K562 (cell line): ENCODE results near the gene ADAM10. TPM values are rescaled to one million over a fixed set of nuclear protein-coding genes. Genes with fewer than 3 reads are reported as not detected.
A peak's percentile ranks its signal among the peaks of the same experiment; 100 is the strongest.

Experiments
- ATAC-seq: fragments of 200-7000 bp; cut with Tn5 transposase; 3 replicates; pipeline ENCODE4 v1.9.1; 2020; ENCODE audit warnings: moderate library complexity
- BruUV-seq: library from RNA; stranded (reverse); fragments of 400-500 nt; replicated peaks from 2 replicates; lab custom pipeline; 2021; lab: Mats Ljungman, UMichigan
- CTCF ChIA-PET: fragments of 300-600 bp; formaldehyde crosslinking; extraction: SDS; loops from one replicate; lab custom pipeline; 2021; ENCODE audit warnings: low intra/inter-chr PET ratio; lab: Yijun Ruan, JAX
- POLR2A ChIA-PET: fragments of 300-600, 350-650 bp; sonication (Branson Sonifier 250); formaldehyde crosslinking; extraction: SDS; loops from one replicate; lab custom pipeline; 2021; ENCODE audit warnings: antibody characterized with exemption, inconsistent platforms; lab: Yijun Ruan, JAX
- DNase-seq, 4 experiments: peaks; one replicate each; pipeline versions ENCODE4 v3.0.0 to v3.0.0-alpha.2; 2011 to 2018; ENCODE audit warnings: low spot score in 3 of 4, mixed read lengths in 3 of 4; ENCODE audit errors: extremely low read depth in 1 of 4
- FAIRE-seq: peaks from 2 replicates; lab custom pipeline; 2011; peaks lifted over from hg19 to GRCh38; lab: Jason Lieb, UNC
- H2AFZ ChIP-seq: 2 replicates; pipeline ENCODE4 v1.6.0; 2011; ENCODE audit warnings: low read depth, low read length, control low read depth, inconsistent platforms
- H3K27ac ChIP-seq: fragments of 200-600 bp; 3 replicates; pipeline ENCODE4 v1.8.0; 2011; ENCODE audit warnings: low read depth, mild to moderate bottlenecking, control low read depth, inconsistent platforms, low read length, moderate library complexity, mixed read lengths; ENCODE audit errors: extremely low read depth
- H3K27me3 ChIP-seq, 2 experiments: fragments of 300-600 bp in 1 of 2; 2 replicates in 1 of 2; 3 replicates in 1 of 2; pipeline versions ENCODE4 v1.6.0 to v1.8.0; 2011; ENCODE audit warnings: inconsistent platforms in 2 of 2, low read length in 2 of 2, mild to moderate bottlenecking in 1 of 2, mixed read lengths in 1 of 2, moderate library complexity in 1 of 2; ENCODE audit not compliant: control insufficient read depth in 2 of 2, insufficient read depth in 2 of 2
- H3K36me3 ChIP-seq: fragments of 300-600 bp; 3 replicates; pipeline ENCODE4 v1.8.0; 2011; ENCODE audit warnings: mild to moderate bottlenecking, low read length, inconsistent platforms; ENCODE audit not compliant: control insufficient read depth, insufficient read depth
- H3K4me1 ChIP-seq, 2 experiments: fragments of 200-600 bp in 1 of 2; replicated peaks in 1 of 2; 2 replicates in 1 of 2; 3 replicates in 1 of 2; pipeline versions ENCODE4 v1.5.1 to v1.8.0; 2011; ENCODE audit warnings: inconsistent platforms in 2 of 2, low read length in 2 of 2, mild to moderate bottlenecking in 1 of 2, mixed read lengths in 1 of 2, moderate library complexity in 1 of 2; ENCODE audit not compliant: control insufficient read depth in 2 of 2, insufficient read depth in 2 of 2
- H3K4me2 ChIP-seq: 2 replicates; pipeline ENCODE4 v1.6.1; 2011; ENCODE audit warnings: low read length, control low read depth, inconsistent platforms, mixed read lengths; ENCODE audit not compliant: insufficient read depth
- H3K4me3 ChIP-seq: fragments of 200-600 bp; sonication (generic), shearing (Covaris generic); 2 replicates; pipeline ENCODE4 v1.5.1; 2016; ENCODE audit warnings: control low read depth, inconsistent platforms
- H3K79me2 ChIP-seq: fragments of 200-600 bp; 3 replicates; pipeline ENCODE4 v1.8.0; 2011; ENCODE audit warnings: low read length, inconsistent platforms; ENCODE audit not compliant: control insufficient read depth, insufficient read depth
- H3K9ac ChIP-seq, 2 experiments: 2 replicates each; pipeline versions ENCODE4 v1.6.0 to v1.6.1; 2011; ENCODE audit warnings: low read depth in 2 of 2, low read length in 2 of 2, control low read depth in 1 of 2, inconsistent platforms in 1 of 2, mild to moderate bottlenecking in 1 of 2, mixed read lengths in 1 of 2; ENCODE audit not compliant: insufficient read depth in 1 of 2
- H3K9me1 ChIP-seq: one replicate; pipeline ENCODE4 v1.6.0; 2011; ENCODE audit warnings: inconsistent platforms, mild to moderate bottlenecking, low read length, moderate library complexity; ENCODE audit not compliant: control insufficient read depth, insufficient read depth
- H3K9me3 ChIP-seq: replicated peaks from 2 replicates; pipeline ENCODE4 v1.5.1; 2011; ENCODE audit warnings: low read depth, low read length, inconsistent platforms; ENCODE audit not compliant: control insufficient read depth, insufficient read depth
- H4K20me1 ChIP-seq: replicated peaks from 2 replicates; pipeline ENCODE4 v1.6.1; 2011; ENCODE audit warnings: low read length, inconsistent platforms, mixed read lengths; ENCODE audit not compliant: control insufficient read depth, insufficient read depth
- BRD9 ChIP-seq: fragments of 450-650 bp; IDR thresholded peaks from 2 replicates; pipeline ENCODE4 v1.6.1; 2018; ENCODE audit warnings: low read depth; ENCODE audit not compliant: partially characterized antibody
- C11orf30 ChIP-seq: fragments of 450-650 bp; IDR thresholded peaks from 2 replicates; pipeline ENCODE4 v1.6.1; 2016; ENCODE audit warnings: low read depth, mild to moderate bottlenecking
- FOXK2 ChIP-seq, 2 experiments: fragments of 450-650 bp; IDR thresholded peaks in 1 of 2; conservative IDR thresholded peaks in 1 of 2; 2 replicates each; pipeline ENCODE4 v1.6.1; 2016; ENCODE audit warnings: low read depth in 2 of 2, mild to moderate bottlenecking in 1 of 2
- SLC30A9 ChIP-seq: fragments of 250-450 bp; sonication (Bioruptor Pico); IDR thresholded peaks from 2 replicates; pipeline ENCODE4 v1.8.0; 2022; ENCODE audit warnings: mild to moderate bottlenecking, moderate library complexity
- TCF3 ChIP-seq: sonication (generic); formaldehyde crosslinking; IDR thresholded peaks from 2 replicates; pipeline ENCODE4 v1.4.0; 2020; ENCODE audit warnings: mild to moderate bottlenecking, missing genetic modification reagents
- ZBTB9 ChIP-seq: fragments of 450-650 bp; formaldehyde crosslinking; IDR thresholded peaks from 2 replicates; pipeline ENCODE4 v1.4.0; 2020; ENCODE audit warnings: mild to moderate bottlenecking, moderate library complexity
- ZNF12 ChIP-seq: sonication (generic); formaldehyde crosslinking; IDR thresholded peaks from 2 replicates; pipeline ENCODE4 v1.4.0; 2020; ENCODE audit warnings: mild to moderate bottlenecking, missing genetic modification reagents
- ZNF609 ChIP-seq: sonication (generic); formaldehyde crosslinking; IDR thresholded peaks from 2 replicates; pipeline ENCODE4 v1.8.1; 2023; ENCODE audit warnings: missing genetic modification reagents, mild to moderate bottlenecking, borderline replicate concordance
- WGBS: fragments of 100-300 bp; shearing (Covaris generic); methylation state at CpG from one replicate; pipeline ENCODE4 v1.1.6; 2016; ENCODE audit warnings: low coverage, mixed read lengths; ENCODE audit not compliant: insufficient coverage; ENCODE audit errors: missing lambda C conversion rate; 5-methylcytosine and 5-hydroxymethylcytosine counted together
- in situ Hi-C: fragments of 300-500 bp; cut with MboI; formaldehyde crosslinking; loops from 4 replicates; pipeline ENCODE4 v1.15.0; 2018; ENCODE audit warnings: inconsistent platforms, mixed read lengths
- intact Hi-C: fragments of 100-400 bp; cut with micrococcal nuclease; formaldehyde crosslinking; loops from 2 replicates; pipeline ENCODE4 v1.14.2; 2022
- polyA plus RNA-seq, 8 experiments: library from polyadenylated mRNA; depleted of rRNA in 4 of 8; stranded (reverse) in 5 of 8; unstranded in 3 of 8; fragments of >200 nt; fragmentation: Nextera tagmentation in 2 of 8; fragmentation: Illumina TruSeq in 1 of 8; extraction: Ambion mirVana in 2 of 8; extraction: Trizol in 1 of 8; gene quantifications; 2 replicates each; pipeline versions ENCODE4 v1.2.1 to v1.2.3, GENCODE V29; 2011 to 2014; ENCODE audit warnings: inconsistent platforms in 1 of 8, missing spikeins in 1 of 8
- total RNA-seq, 7 experiments: library from RNA; depleted of rRNA in 6 of 7; stranded (reverse); fragments of >200 nt in 6 of 7; fragmentation: Illumina TruSeq in 2 of 7; extraction: Trizol in 2 of 7; gene quantifications; 2 replicates each; pipeline versions ENCODE4 v1.2.1 to v1.2.3, GENCODE V29; 2011 to 2021; ENCODE audit warnings: low replicate concordance in 1 of 7

ADAM10 gene
- total and polyA plus RNA-seq, 9 of the 15 experiments (the other 6 are each of a cell fraction or from before 2014, with no cell fraction given), result 11.9 to 152 (median 57.3) TPM

DNA sequence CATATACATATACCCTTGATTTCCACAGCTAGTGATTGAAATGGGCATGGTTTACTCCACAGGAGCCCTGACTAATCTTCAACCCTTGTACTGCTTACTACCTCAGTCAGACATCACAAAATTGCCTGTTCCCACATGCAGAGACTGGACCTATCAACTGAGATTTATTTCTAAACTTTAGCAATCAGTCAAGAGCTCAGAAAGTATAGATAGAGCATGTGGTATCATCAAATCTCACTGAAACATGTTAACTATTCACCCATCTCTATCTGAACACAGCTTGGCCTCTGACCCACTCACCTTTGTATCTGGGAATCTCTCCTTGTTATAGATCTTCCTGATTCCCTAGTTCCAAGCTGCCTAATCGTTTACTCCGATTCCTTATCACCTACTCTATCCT is 14.6 kb downstream of the ADAM10 start:
- WGBS, result 31% methylated on average over 2 of the region's 2 CpGs
- no peaks in the 10 kb centered on the region for H3K9me3 ChIP-seq
- no peaks in the 10 kb centered on the region for H3K27me3 ChIP-seq
- ATAC-seq (no peak), FAIRE-seq (no peak), DNase-seq (no peak)
- no peak overlapping the region for H3K4me2 ChIP-seq
- BruUV-seq, result no TSS peak
- peaks cover 6% of the 10 kb centered on the region; the same call in 2 of the 3 replicates for H3K36me3 ChIP-seq
- ChIA-PET POLR2A (no interaction called here), CTCF (no interaction called here)
- in situ Hi-C loops, result no loop called here
- H3K4me3 ChIP-seq, result no peak overlapping the region
- peaks cover 0 to 27% of the 10 kb centered on the region in 2 experiments; a peak in 4 of 5 replicates for H3K4me1 ChIP-seq
- H3K9me1 ChIP-seq, result no peaks in the 10 kb centered on the region
- H3K9ac ChIP-seq, result no peak overlapping the region
- H4K20me1 ChIP-seq, result peaks cover 25% of the 10 kb centered on the region
- H2AFZ ChIP-seq, result no peak overlapping the region
- peaks cover 96% of the 10 kb centered on the region for H3K79me2 ChIP-seq
- TF ChIP-seq ZNF12 (CRISPR knock-in tag) (no peak), BRD9 (no peak)
- intact Hi-C loops, result no loop called here
- no peak overlapping the region for H3K27ac ChIP-seq

DNA sequence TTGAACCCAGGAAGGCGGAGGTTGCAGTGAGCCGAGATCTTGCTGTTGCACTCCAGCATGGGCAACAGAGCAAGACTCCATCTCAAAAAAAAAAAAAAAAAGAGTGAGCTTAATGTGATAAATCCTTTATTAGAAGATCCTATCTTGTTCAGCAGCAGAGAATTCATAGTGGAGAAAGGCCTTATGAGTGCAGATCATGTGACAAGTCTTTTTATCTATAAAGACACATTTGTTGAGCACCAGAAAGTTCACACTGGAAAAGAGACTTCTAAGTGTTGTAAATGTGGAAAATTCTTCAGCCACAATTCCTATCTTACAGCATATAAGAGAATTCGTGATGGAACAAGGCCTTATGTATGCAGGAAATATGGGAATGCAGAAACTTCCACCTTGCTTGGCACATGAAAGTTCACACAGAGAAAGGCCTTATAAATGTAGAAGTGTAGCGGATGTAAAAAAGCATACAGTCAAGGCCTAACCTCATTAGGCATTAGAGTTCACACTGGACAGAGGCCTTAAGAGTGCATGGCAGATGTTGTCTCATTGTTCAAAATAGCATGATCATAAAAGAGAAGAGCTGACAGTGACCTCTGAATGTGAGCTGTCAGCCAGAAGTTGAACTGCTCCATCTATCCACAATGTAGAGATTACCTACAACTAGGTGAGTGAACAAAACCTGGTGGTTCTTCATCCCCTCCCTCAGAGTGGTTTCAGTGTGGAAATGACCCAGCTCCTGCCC is 16.7 kb downstream of the ADAM10 start:
- Histone ChIP-seq H4K20me1 (peaks cover 25% of the 10 kb centered on the region), H3K79me2 (peaks cover 99% of the 10 kb centered on the region), H3K9me3 (no peaks in the 10 kb centered on the region), H3K9ac (no peak overlapping the region), H3K9me1 (no peaks in the 10 kb centered on the region), H3K4me1 (peaks cover 0 to 18% of the 10 kb centered on the region in 2 experiments; a peak in 3 of 5 replicates), H3K27me3 (no peaks in the 10 kb centered on the region), H3K36me3 (peaks cover 6% of the 10 kb centered on the region; the same call in 2 of the 3 replicates), H2AFZ (no peak overlapping the region), H3K4me2 (peak overlapping the region; percentile 9; the same call in 1 of the 2 replicates), H3K27ac (peak overlapping the region; percentile 19; the same call in 1 of the 3 replicates), H3K4me3 (no peak overlapping the region)
- DNase-seq (no peak), FAIRE-seq (peak; percentile 58), ATAC-seq (peak; percentile 42)
- POLR2A ChIA-PET, result interaction anchor here (0.7 to 1.0 kb wide), 2 partner anchors 13 to 14 kb away, joined by 3 to 4 read pairs; no protein-coding TSS in a partner anchor
- in situ Hi-C loops (no loop called here), intact Hi-C loops (no loop called here)
- WGBS, result 70% methylated on average over 4 of the region's 4 CpGs
- BruUV-seq, result no TSS peak
- CTCF ChIA-PET, result no interaction called here
- TF ChIP-seq ZBTB9 (CRISPR knock-in tag) (no peak), ZNF609 (CRISPR knock-in tag) (no peak), TCF3 (0 out of 2 replicates have a peak, but pooled peaks have one; percentile 7), SLC30A9 (CRISPR knock-in tag) (no peak), C11orf30 (no peak), FOXK2 (conservative IDR thresholded peaks at IDR 0.05 in 1 of 2, IDR thresholded peaks at IDR 0.05 in 1 of 2; ENCODE audit: low read depth in 2 of 2) (no peak)
